DMS114 treated with DMSO at 0.1 percent for 48 hours (cell line): ENCODE results near the gene HK2.
"Not testable (repeated sequence)": the region's sequence is repeated elsewhere in the genome, so short reads cannot be mapped to it uniquely, and the experiment has no call there.

Experiments
- DNase-seq: peaks from one replicate; lab custom pipeline; 2025; ENCODE audit not compliant: unreplicated experiment; lab: John Stamatoyannopoulos, UW

Gene HK2

GRCh38 chr2:74834792-74835755 is 1.1 kb downstream of the HK2 start:
- DNase-seq, result peak; percentile 26

GRCh38 chr2:74835831-74836674 is 2.1 kb downstream of the HK2 start:
- peak; percentile 68 for DNase-seq

- no peak for DNase-seq
Observed at GRCh38 chr2:74836675-74837401, 2.9 kb downstream of the HK2 start.

- no peak for DNase-seq
Observed at GRCh38 chr2:74841641-74842040, 7.7 kb downstream of the HK2 start.

GRCh38 chr2:74843433-74843832 is 9.5 kb downstream of the HK2 start:
- DNase-seq, result no peak

- DNase-seq, result no peak
Observed at GRCh38 chr2:74843899-74844298, 10.0 kb downstream of the HK2 start.

- no peak for DNase-seq
Observed at GRCh38 chr2:74844752-74845151, 10.8 kb downstream of the HK2 start.

GRCh38 chr2:74845217-74845751 is 11.4 kb downstream of the HK2 start:
- DNase-seq, result no peak

- no peak for DNase-seq
Observed at GRCh38 chr2:74845991-74846390, 12.1 kb downstream of the HK2 start.

GRCh38 chr2:74846481-74846880 is 12.6 kb downstream of the HK2 start:
- DNase-seq, result no peak

GRCh38 chr2:74847070-74847858 is 13.3 kb downstream of the HK2 start:
- no peak for DNase-seq

GRCh38 chr2:74849228-74849892 is 15.4 kb downstream of the HK2 start:
- no peak for DNase-seq

- no peak for DNase-seq
Observed at GRCh38 chr2:74850496-74851190, 16.7 kb downstream of the HK2 start.

GRCh38 chr2:74851191-74851566 is 17.3 kb downstream of the HK2 start:
- DNase-seq, result no peak

GRCh38 chr2:74853360-74853759 is 19.4 kb downstream of the HK2 start:
- not testable (repeated sequence) for DNase-seq

GRCh38 chr2:74854401-74854800 is 20.5 kb downstream of the HK2 start:
- no peak for DNase-seq

- not testable (repeated sequence) for DNase-seq
Observed at GRCh38 chr2:74855114-74855707, 21.3 kb downstream of the HK2 start.

GRCh38 chr2:74856004-74856578 is 22.2 kb downstream of the HK2 start:
- DNase-seq, result no peak
